ENCODE results near the gene KLRC2. TPM values are rescaled to one million over a fixed set of nuclear protein-coding genes. Genes with fewer than 3 reads are reported as not detected.
A peak's percentile ranks its signal among the peaks of the same experiment; 100 is the strongest.

The KLRC2 gene
- total and polyA plus RNA-seq, 3 experiments from 2014 or later: 4.9 to 13.3 (median 5.7) TPM

DNA sequence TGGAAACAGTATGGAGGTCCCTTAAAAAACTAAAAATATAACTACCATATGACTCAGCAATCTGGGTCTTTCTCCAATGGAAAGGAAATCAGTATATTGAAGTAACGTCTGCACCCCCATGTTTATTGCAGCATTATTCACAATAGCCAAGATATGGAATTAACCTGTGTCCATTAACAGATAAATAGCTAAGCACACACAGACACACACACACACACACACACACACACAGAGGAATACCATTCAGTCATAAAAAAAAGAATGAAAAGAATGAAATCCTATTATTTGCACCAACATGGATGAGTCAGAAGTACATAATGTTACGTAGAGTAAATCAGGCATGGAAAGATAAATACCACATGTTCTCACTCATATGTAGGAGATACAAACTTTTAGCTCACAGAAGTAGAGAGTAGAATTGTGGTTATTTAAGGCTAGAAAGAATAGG is 50.6 kb downstream of the KLRC2 start:
- Mint-ChIP-seq H3K27ac (peak overlapping the region; percentile 60 to 99 (median 87)), H3K4me1 (peaks cover 49 to 68% (median 50%) of the 10 kb centered on the region in 3 donors), H3K9me3 (no peaks in the 10 kb centered on the region), H3K4me3 (peak overlapping the region; percentile 82 to 98 (median 92)), H3K27me3 (peaks cover 0 to 1% of the 10 kb centered on the region in 2 donors), H3K36me3 (peaks cover 38 to 91% (median 63%) of the 10 kb centered on the region in 3 donors)
- Histone ChIP-seq H3K9me3 (ENCODE audit: low read length) (no peaks in the 10 kb centered on the region), H3K27ac (ENCODE audit: low read depth, low read length) (peak overlapping the region; percentile 2), H3K4me3 (ENCODE audit: low read length) (peak overlapping the region; percentile 35), H3K4me1 (ENCODE audit: insufficient read depth, low read length) (peaks cover 9% of the 10 kb centered on the region), H3K36me3 (ENCODE audit: insufficient read depth, low read length) (peaks cover 15% of the 10 kb centered on the region), H3K27me3 (ENCODE audit: insufficient read depth, low read length, poor library complexity, severe bottlenecking) (no peaks in the 10 kb centered on the region)
- ChIA-PET CTCF (interaction anchor here (0.7 to 2.0 kb wide), 5 partner anchors 10 to 176 kb away, joined by 3 to 6 read pairs (median 3); no protein-coding TSS in a partner anchor), POLR2A (interaction anchor here (0.8 to 4.1 kb wide), 3 partner anchors 11 to 174 kb away, joined by 3 to 30 read pairs (median 8); no protein-coding TSS in a partner anchor)
- DNase-seq: no peak

DNA sequence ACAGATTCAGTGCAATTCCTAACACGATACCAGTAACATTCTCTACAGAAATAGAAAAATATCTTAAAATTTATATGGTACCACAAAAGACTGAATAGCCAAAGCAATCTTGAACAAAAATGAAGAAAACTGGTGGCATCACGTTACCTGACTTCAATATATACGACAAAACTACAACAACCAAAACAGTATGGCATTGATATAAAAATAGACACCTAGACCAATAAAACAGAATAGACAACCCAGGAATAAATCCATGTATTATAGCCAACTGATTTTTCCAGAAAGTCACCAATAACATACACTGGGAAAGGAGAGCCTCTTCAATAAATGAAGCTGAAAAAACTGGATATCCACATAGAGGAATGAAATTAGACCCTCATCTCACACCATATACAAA is 51.6 kb downstream of the KLRC2 start:
- H3K4me1 Mint-ChIP-seq: peaks cover 55 to 72% (median 55%) of the 10 kb centered on the region in 3 donors
- H3K9me3 ChIP-seq (ENCODE audit: low read length): no peaks in the 10 kb centered on the region
- H3K27ac Mint-ChIP-seq: peak overlapping the region; percentile 60 to 99 (median 87)
- H3K4me1 ChIP-seq (ENCODE audit: insufficient read depth, low read length): peaks cover 9% of the 10 kb centered on the region
- peaks cover 0 to 1% of the 10 kb centered on the region in 2 donors for H3K27me3 Mint-ChIP-seq
- peaks cover 15% of the 10 kb centered on the region for H3K36me3 ChIP-seq (ENCODE audit: insufficient read depth, low read length)
- H3K27ac ChIP-seq (ENCODE audit: low read depth, low read length): peak overlapping the region; percentile 2
- no peak for DNase-seq
- H3K4me3 Mint-ChIP-seq: peak overlapping the region; percentile 82 to 98 (median 92)
- H3K4me3 ChIP-seq (ENCODE audit: low read length): peak overlapping the region; percentile 35
- no peaks in the 10 kb centered on the region for H3K9me3 Mint-ChIP-seq
- ChIA-PET POLR2A (no interaction called here), CTCF (interaction anchor here (1.2 to 2.0 kb wide), 3 partner anchors 11 to 17 kb away, joined by 3 to 6 read pairs (median 4); no protein-coding TSS in a partner anchor)
- peaks cover 39 to 92% (median 66%) of the 10 kb centered on the region in 3 donors for H3K36me3 Mint-ChIP-seq
- H3K27me3 ChIP-seq (ENCODE audit: insufficient read depth, low read length, poor library complexity, severe bottlenecking): no peaks in the 10 kb centered on the region

DNA sequence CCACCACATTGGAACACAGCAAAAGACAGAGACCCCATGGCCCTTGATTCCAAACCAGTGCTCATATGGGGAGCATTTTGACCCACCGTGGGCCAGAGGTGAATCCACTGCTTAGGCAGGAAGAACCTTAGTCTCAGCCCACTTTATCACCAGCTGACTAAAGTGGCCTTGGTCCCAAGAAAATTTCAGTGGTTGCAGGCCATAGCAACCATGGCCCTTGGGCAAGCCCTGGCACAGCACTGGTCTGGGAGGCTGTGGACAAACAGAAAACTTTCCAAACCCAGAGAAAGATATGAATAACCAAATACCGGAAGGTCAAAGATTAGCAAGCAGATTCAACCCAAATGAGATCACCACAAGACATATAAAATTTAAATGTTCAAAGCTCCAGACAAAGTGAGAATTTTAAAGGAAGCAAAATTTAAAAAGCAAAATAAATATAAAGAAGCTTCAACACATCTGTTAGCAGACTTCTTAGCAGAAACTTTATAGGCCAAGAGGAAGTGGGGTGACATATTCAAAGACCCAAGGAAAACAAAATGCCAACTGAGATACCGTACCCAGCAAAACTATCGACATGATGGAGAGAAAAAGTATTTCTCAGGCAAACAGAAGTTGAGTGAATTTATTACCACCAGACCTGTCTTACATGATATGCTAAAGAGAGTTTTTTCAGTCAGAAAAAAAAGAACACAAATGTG is 53.7 kb downstream of the KLRC2 start:
- H3K36me3 Mint-ChIP-seq: peaks cover 44 to 92% (median 66%) of the 10 kb centered on the region in 3 donors
- CTCF ChIA-PET: interaction anchor here (1.6 to 2.3 kb wide), 2 partner anchors 12 to 17 kb away, joined by 3 to 6 read pairs; no protein-coding TSS in a partner anchor
- peaks cover 72 to 92% (median 76%) of the 10 kb centered on the region in 3 donors for H3K4me1 Mint-ChIP-seq

More for the DNA sequence above, 53.7 kb downstream of the KLRC2 start:
- Histone ChIP-seq H3K4me3 (ENCODE audit: low read length) (peak overlapping the region; percentile 38), H3K27me3 (ENCODE audit: insufficient read depth, low read length, poor library complexity, severe bottlenecking) (no peaks in the 10 kb centered on the region), H3K9me3 (ENCODE audit: low read length) (no peaks in the 10 kb centered on the region), H3K27ac (ENCODE audit: low read depth, low read length) (peak overlapping the region; percentile 50), H3K36me3 (ENCODE audit: insufficient read depth, low read length) (peaks cover 29% of the 10 kb centered on the region), H3K4me1 (ENCODE audit: insufficient read depth, low read length) (peaks cover 16% of the 10 kb centered on the region)
- H3K27ac Mint-ChIP-seq: peak overlapping the region; percentile 60 to 99 (median 88)
- POLR2A ChIA-PET: interaction anchor here (0.5 to 1.9 kb wide), 6 partner anchors 10 to 169 kb away, joined by 4 to 11 read pairs (median 6); partner anchors contain the start of gene GABARAPL1
- H3K4me3 Mint-ChIP-seq: peak overlapping the region; percentile 82 to 98 (median 92)
- peak in 1 of 5 donors; percentile 41 for DNase-seq
- H3K27me3 Mint-ChIP-seq: peaks cover 0 to 1% of the 10 kb centered on the region in 2 donors
- no peaks in the 10 kb centered on the region for H3K9me3 Mint-ChIP-seq

Other genes with a start within 250 kb of the KLRC2 start
- gene GABARAPL1, start 223.1 kb downstream of the KLRC2 start, total RNA-seq: 10 to 100 TPM; 25.0 to 26.6 TPM
- 40.5 TPM for gene GABARAPL1, start 223.1 kb downstream of the KLRC2 start, polyA plus RNA-seq
- 10 to 100 TPM; 65.4 to 70.1 TPM for gene KLRD1, start 128.1 kb downstream of the KLRC2 start, total RNA-seq
- 177 TPM for gene KLRD1, start 128.1 kb downstream of the KLRC2 start, polyA plus RNA-seq
- 100 to 1,000 TPM; 145 to 161 TPM for gene KLRK1, start 46.0 kb downstream of the KLRC2 start, total RNA-seq
- gene KLRK1, start 46.0 kb downstream of the KLRC2 start, polyA plus RNA-seq: 562 TPM
- gene KLRC4, start 26.3 kb downstream of the KLRC2 start, total RNA-seq: 10 to 100 TPM; 10.7 to 16.2 TPM
- gene KLRC4, start 26.3 kb downstream of the KLRC2 start, polyA plus RNA-seq: 3.4 TPM
- 1 to 10 TPM; 3.0 to 3.2 TPM for gene KLRC3, start 15.4 kb downstream of the KLRC2 start, total RNA-seq
- gene KLRC3, start 15.4 kb downstream of the KLRC2 start, polyA plus RNA-seq: 7.1 TPM
- gene KLRC1, start 17.4 kb upstream of the KLRC2 start, total RNA-seq: 10 to 100 TPM; 12.9 to 13.7 TPM
- gene KLRC1, start 17.4 kb upstream of the KLRC2 start, polyA plus RNA-seq: 65.1 TPM
- 1 to 10 TPM; 1.7 to 2.2 TPM for gene EIF2S3B, start 69.9 kb upstream of the KLRC2 start, total RNA-seq
- 0.58 TPM for gene EIF2S3B, start 69.9 kb upstream of the KLRC2 start, polyA plus RNA-seq
- 100 to 1,000 TPM; 130 to 138 TPM for gene MAGOHB, start 177.6 kb upstream of the KLRC2 start, total RNA-seq
- gene MAGOHB, start 177.6 kb upstream of the KLRC2 start, polyA plus RNA-seq: 59.0 TPM
- gene STYK1, start 238.0 kb upstream of the KLRC2 start, total RNA-seq: 1 to 10 TPM; 2.0 to 2.1 TPM
- gene STYK1, start 238.0 kb upstream of the KLRC2 start, polyA plus RNA-seq: 2.1 TPM